Measurements from ENCODE around the gene CAB39L. TPM values are rescaled to one million over a fixed set of nuclear protein-coding genes. Genes with fewer than 3 reads are reported as not detected.

CAB39L gene
- total and polyA plus RNA-seq, 2 experiments from 2014 or later: 6.1 to 7.3 TPM

GRCh38 chr13:49369866-49370265 is 74.0 kb downstream of the CAB39L start:
- no peak overlapping the region for H3K4me3 ChIP-seq
- peaks cover 37% of the 10 kb centered on the region for H3K4me1 ChIP-seq (ENCODE audit: insufficient read depth)
- H3K9me3 ChIP-seq (ENCODE audit: low read depth): no peaks in the 10 kb centered on the region
- no peak for TF ChIP-seq EZH2 (IDR thresholded peaks at IDR 0.05; ENCODE audit: insufficient read depth, poor library complexity, severe bottlenecking)
- no peak for TF ChIP-seq EZH2phosphoT487 (IDR thresholded peaks at IDR 0.05; ENCODE audit: insufficient read depth, low read depth)
- DNase-seq: no peak
- H3K9me2 ChIP-seq (ENCODE audit: insufficient read depth): no peaks in the 10 kb centered on the region
- H2AFZ ChIP-seq: no peak overlapping the region
- in situ Hi-C loops (cut with MboI): no loop called here
- no peaks in the 10 kb centered on the region for H3K79me2 ChIP-seq (ENCODE audit: insufficient read depth)
- no peak overlapping the region for H3K27ac ChIP-seq
- 93% methylated on average over 4 of the region's 4 CpGs for WGBS, 2 experiments (ENCODE audit: low coverage in 1 of 2, low lambda C conversion rate in 2 of 2, missing lambda C conversion rate in 2 of 2)
- peaks cover 16% of the 10 kb centered on the region; the same call in 1 of the 2 replicates for H3F3A ChIP-seq (ENCODE audit: insufficient read depth)
- no peak overlapping the region for H3K4me2 ChIP-seq (ENCODE audit: unreplicated experiment)
- H3K27me3 ChIP-seq (replicated peaks; ENCODE audit: insufficient read depth): no peaks in the 10 kb centered on the region
- H3K9ac ChIP-seq: no peak overlapping the region
- H3K36me3 ChIP-seq (ENCODE audit: low read depth): no peaks in the 10 kb centered on the region
- H4K20me1 ChIP-seq (ENCODE audit: insufficient read depth): no peaks in the 10 kb centered on the region

- no peak for DNase-seq
- Histone ChIP-seq H3K4me1 (ENCODE audit: insufficient read depth) (peaks cover 26% of the 10 kb centered on the region), H3K9me2 (ENCODE audit: insufficient read depth) (no peaks in the 10 kb centered on the region), H3K9ac (no peak overlapping the region), H3F3A (ENCODE audit: insufficient read depth) (peaks cover 11% of the 10 kb centered on the region; the same call in 1 of the 2 replicates), H3K27ac (no peak overlapping the region), H3K36me3 (ENCODE audit: low read depth) (no peaks in the 10 kb centered on the region), H3K4me3 (no peak overlapping the region), H3K4me2 (ENCODE audit: unreplicated experiment) (no peak overlapping the region), H4K20me1 (ENCODE audit: insufficient read depth) (no peaks in the 10 kb centered on the region), H3K27me3 (replicated peaks; ENCODE audit: insufficient read depth) (no peaks in the 10 kb centered on the region), H3K9me3 (ENCODE audit: low read depth) (no peaks in the 10 kb centered on the region), H3K79me2 (ENCODE audit: insufficient read depth) (no peaks in the 10 kb centered on the region), H2AFZ (no peak overlapping the region)
- WGBS, 2 experiments (ENCODE audit: low coverage in 1 of 2, low lambda C conversion rate in 2 of 2, missing lambda C conversion rate in 2 of 2): 94 to 95% methylated on average over 2 of the region's 2 CpGs
- TF ChIP-seq EZH2phosphoT487 (IDR thresholded peaks at IDR 0.05; ENCODE audit: insufficient read depth, low read depth) (no peak), EZH2 (IDR thresholded peaks at IDR 0.05; ENCODE audit: insufficient read depth, poor library complexity, severe bottlenecking) (no peak)
- in situ Hi-C loops (cut with MboI): no loop called here
Observed at GRCh38 chr13:49368688-49369087, 75.2 kb downstream of the CAB39L start.

GRCh38 chr13:49367640-49368422 is 76.0 kb downstream of the CAB39L start:
- Histone ChIP-seq H3K27me3 (replicated peaks; ENCODE audit: insufficient read depth) (no peaks in the 10 kb centered on the region), H3K4me2 (ENCODE audit: unreplicated experiment) (peak overlapping the region; percentile 45), H2AFZ (no peak overlapping the region), H3K79me2 (ENCODE audit: insufficient read depth) (no peaks in the 10 kb centered on the region), H3K9me3 (ENCODE audit: low read depth) (no peaks in the 10 kb centered on the region), H3K27ac (no peak overlapping the region), H3K4me1 (ENCODE audit: insufficient read depth) (peaks cover 19% of the 10 kb centered on the region), H3K9me2 (ENCODE audit: insufficient read depth) (no peaks in the 10 kb centered on the region), H3F3A (ENCODE audit: insufficient read depth) (peaks cover 8% of the 10 kb centered on the region; the same call in 1 of the 2 replicates), H3K9ac (no peak overlapping the region), H3K36me3 (ENCODE audit: low read depth) (no peaks in the 10 kb centered on the region), H3K4me3 (0 out of 2 replicates have a peak overlapping the region, but pooled peaks have one; percentile 10), H4K20me1 (ENCODE audit: insufficient read depth) (no peaks in the 10 kb centered on the region)
- in situ Hi-C loops (cut with MboI): no loop called here
- TF ChIP-seq EZH2 (IDR thresholded peaks at IDR 0.05; ENCODE audit: insufficient read depth, poor library complexity, severe bottlenecking) (no peak), EZH2phosphoT487 (IDR thresholded peaks at IDR 0.05; ENCODE audit: insufficient read depth, low read depth) (no peak)
- peak; percentile 16 for DNase-seq
- 35 to 41% methylated on average over 5 of the region's 5 CpGs for WGBS, 2 experiments (ENCODE audit: low coverage in 1 of 2, low lambda C conversion rate in 2 of 2, missing lambda C conversion rate in 2 of 2)

- no peaks in the 10 kb centered on the region for H3K27me3 ChIP-seq (replicated peaks; ENCODE audit: insufficient read depth)
- peaks cover 8% of the 10 kb centered on the region; the same call in 1 of the 2 replicates for H3F3A ChIP-seq (ENCODE audit: insufficient read depth)
- no peak overlapping the region for H3K4me2 ChIP-seq (ENCODE audit: unreplicated experiment)
- in situ Hi-C loops (cut with MboI): no loop called here
- peak; percentile 25 for DNase-seq
- H4K20me1 ChIP-seq (ENCODE audit: insufficient read depth): no peaks in the 10 kb centered on the region
- H3K9me3 ChIP-seq (ENCODE audit: low read depth): no peaks in the 10 kb centered on the region
- no peak overlapping the region for H3K27ac ChIP-seq
- no peaks in the 10 kb centered on the region for H3K79me2 ChIP-seq (ENCODE audit: insufficient read depth)
- 30 to 48% methylated on average over 2 of the region's 2 CpGs for WGBS, 2 experiments (ENCODE audit: low coverage in 1 of 2, low lambda C conversion rate in 2 of 2, missing lambda C conversion rate in 2 of 2)
- no peaks in the 10 kb centered on the region for H3K36me3 ChIP-seq (ENCODE audit: low read depth)
- TF ChIP-seq EZH2 (IDR thresholded peaks at IDR 0.05; ENCODE audit: insufficient read depth, poor library complexity, severe bottlenecking) (no peak), EZH2phosphoT487 (IDR thresholded peaks at IDR 0.05; ENCODE audit: insufficient read depth, low read depth) (no peak)
- H3K9me2 ChIP-seq (ENCODE audit: insufficient read depth): no peaks in the 10 kb centered on the region
- H3K4me3 ChIP-seq: no peak overlapping the region
- H3K4me1 ChIP-seq (ENCODE audit: insufficient read depth): peaks cover 19% of the 10 kb centered on the region
- H2AFZ ChIP-seq: no peak overlapping the region
- no peak overlapping the region for H3K9ac ChIP-seq
Observed at GRCh38 chr13:49366841-49367240, 77.0 kb downstream of the CAB39L start.

Measured in GM23248 (cell line).